ENCODE data around the gene HOXB9.
A peak's percentile ranks its signal among the peaks of the same experiment; 100 is the strongest.

Gene HOXB9

GRCh38 chr17:48627623-48628521 lies 1.7 kb upstream of the HOXB9 start:
- no peaks in the 10 kb centered on the region for H3K36me3 ChIP-seq (ENCODE audit: control insufficient read depth in 4 of 4, insufficient read depth in 4 of 4, low read length in 3 of 4)
- peaks cover 0 to 28% (median 24%) of the 10 kb centered on the region in 4 experiments for H3K4me1 ChIP-seq (ENCODE audit: control extremely low read depth in 1 of 4, control insufficient read depth in 4 of 4, insufficient read depth in 4 of 4, low read length in 3 of 4)
- WGBS (ENCODE audit: insufficient coverage), result 74% methylated on average over 23 of the region's 27 CpGs
- ChIA-PET CTCF (interaction anchor here (1.4 to 1.7 kb wide), 2 partner anchors 9 to 11 kb away, joined by 4 to 7 read pairs; no protein-coding TSS in a partner anchor), POLR2A (interaction anchor here (0.7 kb wide), 1 partner anchor 520 kb away, joined by 3 read pairs; no protein-coding TSS in a partner anchor)
- no peaks in the 10 kb centered on the region for H3K9me3 ChIP-seq (ENCODE audit: control extremely low read depth in 1 of 5, control insufficient read depth in 4 of 5, insufficient read depth in 2 of 5, low read depth in 1 of 5, low read length in 4 of 5)
- no peak for DNase-seq
- H3K4me3 ChIP-seq (ENCODE audit: control insufficient read depth in 1 of 7, extremely low read depth in 1 of 7, insufficient read depth in 4 of 7, low read depth in 2 of 7, low read length in 6 of 7), result no peak overlapping the region
- H3K27me3 ChIP-seq (replicated peaks in 2 of 5; ENCODE audit: control insufficient read depth in 4 of 5, insufficient read depth in 5 of 5, low read length in 4 of 5), result peaks cover 18 to 99% (median 57%) of the 10 kb centered on the region in 5 experiments
- peak overlapping the region in 1 of 2 experiments; percentile 76 for H3K27ac ChIP-seq (ENCODE audit: insufficient read depth in 1 of 2, low read depth in 1 of 2, low read length in 2 of 2, poor library complexity in 1 of 2, severe bottlenecking in 2 of 2)

GRCh38 chr17:48627118-48627597 lies 1.0 kb upstream of the HOXB9 start:
- H3K4me1 ChIP-seq (ENCODE audit: control extremely low read depth in 1 of 4, control insufficient read depth in 4 of 4, insufficient read depth in 4 of 4, low read length in 3 of 4), result peaks cover 0 to 28% (median 24%) of the 10 kb centered on the region in 4 experiments
- WGBS (ENCODE audit: insufficient coverage), result 55% methylated on average over 4 of the region's 5 CpGs
- H3K4me3 ChIP-seq (ENCODE audit: control insufficient read depth in 1 of 7, extremely low read depth in 1 of 7, insufficient read depth in 4 of 7, low read depth in 2 of 7, low read length in 6 of 7), result peak overlapping the region in 2 of 7 experiments; percentile 11 to 31
- H3K36me3 ChIP-seq (ENCODE audit: control insufficient read depth in 4 of 4, insufficient read depth in 4 of 4, low read length in 3 of 4), result no peaks in the 10 kb centered on the region
- ChIA-PET CTCF (interaction anchor here (0.5 to 2.8 kb wide), 4 partner anchors 9 to 592 kb away, joined by 4 to 27 read pairs (median 6); partner anchors contain the start of gene HOXB8), POLR2A (interaction anchor here (0.7 kb wide), 1 partner anchor 519 kb away, joined by 3 read pairs; no protein-coding TSS in a partner anchor)
- no peak for DNase-seq
- H3K27me3 ChIP-seq (replicated peaks in 2 of 5; ENCODE audit: control insufficient read depth in 4 of 5, insufficient read depth in 5 of 5, low read length in 4 of 5), result peaks cover 18 to 99% (median 60%) of the 10 kb centered on the region in 5 experiments
- H3K27ac ChIP-seq (ENCODE audit: insufficient read depth in 1 of 2, low read depth in 1 of 2, low read length in 2 of 2, poor library complexity in 1 of 2, severe bottlenecking in 2 of 2), result peak overlapping the region in 1 of 2 experiments; percentile 76
- no peaks in the 10 kb centered on the region for H3K9me3 ChIP-seq (ENCODE audit: control extremely low read depth in 1 of 5, control insufficient read depth in 4 of 5, insufficient read depth in 2 of 5, low read depth in 1 of 5, low read length in 4 of 5)

- Histone ChIP-seq H3K27ac (ENCODE audit: insufficient read depth in 1 of 2, low read depth in 1 of 2, low read length in 2 of 2, poor library complexity in 1 of 2, severe bottlenecking in 2 of 2) (peak overlapping the region in 1 of 2 experiments; percentile 79), H3K4me1 (ENCODE audit: control extremely low read depth in 1 of 4, control insufficient read depth in 4 of 4, insufficient read depth in 4 of 4, low read length in 3 of 4) (peaks cover 0 to 28% (median 24%) of the 10 kb centered on the region in 4 experiments), H3K4me3 (ENCODE audit: control insufficient read depth in 1 of 7, extremely low read depth in 1 of 7, insufficient read depth in 4 of 7, low read depth in 2 of 7, low read length in 6 of 7) (peak overlapping the region; percentile 15 to 73 (median 57)), H3K9me3 (ENCODE audit: control extremely low read depth in 1 of 5, control insufficient read depth in 4 of 5, insufficient read depth in 2 of 5, low read depth in 1 of 5, low read length in 4 of 5) (no peaks in the 10 kb centered on the region), H3K27me3 (replicated peaks in 2 of 5; ENCODE audit: control insufficient read depth in 4 of 5, insufficient read depth in 5 of 5, low read length in 4 of 5) (peaks cover 18 to 99% (median 64%) of the 10 kb centered on the region in 5 experiments), H3K36me3 (ENCODE audit: control insufficient read depth in 4 of 4, insufficient read depth in 4 of 4, low read length in 3 of 4) (no peaks in the 10 kb centered on the region)
- DNase-seq, result peak in 2 of 3 donors; percentile 60 to 72
- POLR2A ChIA-PET, result interaction anchor here (0.7 to 1.0 kb wide), 2 partner anchors 11 to 365 kb away, joined by 3 read pairs; no protein-coding TSS in a partner anchor
- CTCF ChIA-PET, result interaction anchor here (0.8 to 2.8 kb wide), 9 partner anchors 10 to 317 kb away, joined by 3 to 27 read pairs (median 4); partner anchors contain the start of gene HOXB8
- WGBS (ENCODE audit: insufficient coverage), result 0% methylated on average over 57 of the region's 69 CpGs
Measured at GRCh38 chr17:48625495-48626244, 488 bp downstream of the HOXB9 start.

DNA sequence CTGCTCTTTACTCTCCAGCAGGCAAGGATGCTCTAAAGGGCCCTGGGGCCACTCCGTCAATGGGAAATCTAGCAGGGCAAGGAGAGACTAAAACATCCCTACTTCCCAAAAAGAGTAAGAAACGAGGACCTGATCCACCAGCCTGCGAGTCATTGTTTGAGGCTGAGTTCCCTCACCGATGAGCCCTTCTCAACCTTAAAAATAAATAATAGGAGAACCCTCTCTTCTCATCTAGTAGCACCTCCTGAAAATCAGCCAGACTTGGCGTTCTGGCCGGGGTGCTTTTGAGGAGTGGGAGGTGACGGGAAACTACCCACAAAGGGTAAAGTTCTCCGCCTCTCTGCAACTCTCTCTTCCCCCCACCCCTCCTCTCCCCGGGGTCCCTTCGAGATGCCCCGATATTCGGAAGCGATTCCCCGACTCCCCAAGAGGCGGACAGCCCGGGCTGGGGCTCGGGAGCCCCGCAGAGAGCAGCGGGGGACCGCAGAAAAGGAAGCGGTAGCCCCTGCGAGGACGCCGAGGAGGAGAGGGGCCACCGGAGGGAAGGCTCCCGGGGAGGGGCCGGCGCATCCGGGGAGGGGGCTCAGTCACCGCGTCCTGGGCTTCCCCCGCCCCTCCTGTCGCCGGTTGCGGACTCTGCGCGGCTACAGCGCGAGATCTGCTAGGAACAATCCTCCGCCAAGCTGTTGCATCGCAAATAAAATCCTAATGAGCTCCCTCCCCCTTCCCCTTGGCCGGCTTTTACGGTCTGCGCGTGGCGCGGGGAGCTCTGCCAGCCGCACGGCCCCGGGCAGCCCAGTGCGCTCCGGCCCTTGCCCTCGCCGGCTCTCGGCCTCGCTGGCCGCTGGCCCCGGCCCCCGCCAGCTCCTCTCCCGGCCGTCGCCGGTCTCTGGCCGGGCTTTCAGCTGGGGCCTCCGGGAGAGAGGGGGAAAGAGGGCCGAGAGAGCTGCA lies 1.3 kb downstream of the HOXB9 start:
- Histone ChIP-seq H3K27me3 (replicated peaks in 2 of 5; ENCODE audit: control insufficient read depth in 4 of 5, insufficient read depth in 5 of 5, low read length in 4 of 5) (peaks cover 12 to 99% (median 62%) of the 10 kb centered on the region in 5 experiments), H3K36me3 (ENCODE audit: control insufficient read depth in 4 of 4, insufficient read depth in 4 of 4, low read length in 3 of 4) (no peaks in the 10 kb centered on the region), H3K4me3 (ENCODE audit: control insufficient read depth in 1 of 7, extremely low read depth in 1 of 7, insufficient read depth in 4 of 7, low read depth in 2 of 7, low read length in 6 of 7) (peak overlapping the region; percentile 15 to 73 (median 57)), H3K9me3 (ENCODE audit: control extremely low read depth in 1 of 5, control insufficient read depth in 4 of 5, insufficient read depth in 2 of 5, low read depth in 1 of 5, low read length in 4 of 5) (no peaks in the 10 kb centered on the region), H3K4me1 (ENCODE audit: control extremely low read depth in 1 of 4, control insufficient read depth in 4 of 4, insufficient read depth in 4 of 4, low read length in 3 of 4) (peaks cover 0 to 28% (median 24%) of the 10 kb centered on the region in 4 experiments), H3K27ac (ENCODE audit: insufficient read depth in 1 of 2, low read depth in 1 of 2, low read length in 2 of 2, poor library complexity in 1 of 2, severe bottlenecking in 2 of 2) (peak overlapping the region in 1 of 2 experiments; percentile 79)
- ChIA-PET POLR2A (interaction anchor here (0.7 kb wide), 1 partner anchor 364 kb away, joined by 3 read pairs; no protein-coding TSS in a partner anchor), CTCF (interaction anchor here (0.8 to 3.0 kb wide), 13 partner anchors 9 to 316 kb away, joined by 3 to 27 read pairs (median 4); partner anchors contain the start of gene HOXB8)
- peak; percentile 50 to 76 (median 72) for DNase-seq
- WGBS (ENCODE audit: insufficient coverage), result 3% methylated on average over 43 of the region's 66 CpGs

DNA sequence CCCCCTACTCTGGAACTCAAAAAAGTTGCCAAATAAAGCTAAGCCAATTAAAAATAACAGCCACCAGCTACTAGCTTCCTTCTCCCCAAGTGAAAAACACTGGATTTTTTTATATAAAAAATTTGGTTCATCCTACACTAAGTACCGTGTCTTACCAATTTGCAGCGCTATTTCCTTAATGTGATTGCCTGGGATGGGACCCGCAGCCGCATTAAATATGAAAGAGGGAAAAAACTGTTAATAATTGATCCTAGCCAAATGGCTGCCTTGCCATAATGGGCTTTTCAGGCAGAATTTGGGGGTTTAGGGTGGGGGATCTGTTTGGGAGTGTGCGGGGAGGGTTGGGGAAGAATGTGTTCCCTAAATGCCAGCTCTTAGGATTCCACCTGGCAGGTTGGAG lies 2.0 kb downstream of the HOXB9 start:
- WGBS (ENCODE audit: insufficient coverage), result 87% methylated on average over 4 of the region's 5 CpGs
- no peak overlapping the region for H3K4me3 ChIP-seq (ENCODE audit: control insufficient read depth in 1 of 7, extremely low read depth in 1 of 7, insufficient read depth in 4 of 7, low read depth in 2 of 7, low read length in 6 of 7)
- CTCF ChIA-PET, result interaction anchor here (0.8 to 3.0 kb wide), 6 partner anchors 8 to 82 kb away, joined by 3 to 14 read pairs (median 6); partner anchors contain the start of gene HOXB8
- no peaks in the 10 kb centered on the region for H3K36me3 ChIP-seq (ENCODE audit: control insufficient read depth in 4 of 4, insufficient read depth in 4 of 4, low read length in 3 of 4)
- H3K4me1 ChIP-seq (ENCODE audit: control extremely low read depth in 1 of 4, control insufficient read depth in 4 of 4, insufficient read depth in 4 of 4, low read length in 3 of 4), result peaks cover 0 to 33% (median 28%) of the 10 kb centered on the region in 4 experiments
- H3K9me3 ChIP-seq (ENCODE audit: control extremely low read depth in 1 of 5, control insufficient read depth in 4 of 5, insufficient read depth in 2 of 5, low read depth in 1 of 5, low read length in 4 of 5), result no peaks in the 10 kb centered on the region
- peaks cover 10 to 99% (median 58%) of the 10 kb centered on the region in 5 experiments for H3K27me3 ChIP-seq (replicated peaks in 2 of 5; ENCODE audit: control insufficient read depth in 4 of 5, insufficient read depth in 5 of 5, low read length in 4 of 5)
- no peak for DNase-seq
- peak overlapping the region in 1 of 2 experiments; percentile 79 for H3K27ac ChIP-seq (ENCODE audit: insufficient read depth in 1 of 2, low read depth in 1 of 2, low read length in 2 of 2, poor library complexity in 1 of 2, severe bottlenecking in 2 of 2)
- POLR2A ChIA-PET, result no interaction called here
